GM18526 (cell line): Measurements from ENCODE around the gene RHOH.

Source experiments
- POLR2A ChIP-seq: IDR thresholded peaks from 3 replicates; pipeline ENCODE4 v1.6.1; 2011; ENCODE audit not compliant: insufficient read length; ENCODE audit errors: extremely low read depth

RHOH gene

DNA sequence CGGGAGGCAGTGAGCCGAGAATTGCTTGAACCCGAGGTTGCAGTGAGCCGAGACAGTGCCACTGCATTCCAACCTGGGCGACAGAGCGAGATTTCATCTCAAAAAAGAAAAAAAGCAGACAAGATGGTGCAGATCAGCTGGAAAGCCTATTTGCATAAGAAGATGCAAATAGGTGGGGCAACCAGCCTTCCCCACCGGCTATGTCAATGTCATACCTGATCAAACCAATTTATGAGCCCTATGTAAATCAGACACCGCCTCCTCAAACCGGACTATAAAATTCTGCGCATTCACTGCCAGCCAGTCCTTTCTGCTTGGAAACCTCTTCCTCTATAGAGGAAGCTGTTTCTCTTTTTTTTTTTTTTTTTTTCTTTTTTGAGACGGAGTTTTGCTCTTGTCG lies 73.8 kb downstream of the RHOH start:
- TF ChIP-seq POLR2A = no peak

DNA sequence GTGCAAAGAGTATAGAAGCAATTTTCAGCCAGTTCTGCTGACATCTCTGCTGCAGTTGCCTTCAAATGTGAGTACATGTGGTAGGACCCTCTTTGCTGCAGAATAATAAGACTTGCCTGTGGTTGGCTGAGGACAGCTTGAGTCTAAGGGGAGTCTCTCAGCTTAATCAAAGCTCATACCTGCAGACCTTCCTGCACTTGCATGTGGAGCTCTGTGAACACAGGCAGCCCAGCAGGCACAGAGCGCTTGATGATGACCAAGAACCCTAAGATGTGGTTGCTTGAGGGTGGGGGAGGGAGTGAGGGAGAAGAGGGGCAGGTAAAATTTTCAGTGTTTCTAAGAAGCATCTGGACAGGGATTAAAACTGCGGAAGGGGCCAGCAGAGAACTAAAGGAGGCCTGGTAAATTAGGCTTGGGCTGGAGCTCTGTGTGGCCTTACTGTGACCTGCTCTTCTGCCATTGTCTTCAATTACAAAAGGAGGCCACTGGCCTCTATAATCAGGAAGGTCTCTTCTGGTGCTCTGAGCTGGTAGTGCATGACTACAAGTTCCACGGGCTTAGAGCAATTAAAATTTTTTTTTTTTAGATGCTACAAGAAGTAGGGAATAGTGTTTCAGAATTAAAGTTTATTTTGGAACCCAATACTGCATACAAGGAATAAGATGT lies 78.4 kb downstream of the RHOH start:
- TF ChIP-seq POLR2A = no peak

DNA sequence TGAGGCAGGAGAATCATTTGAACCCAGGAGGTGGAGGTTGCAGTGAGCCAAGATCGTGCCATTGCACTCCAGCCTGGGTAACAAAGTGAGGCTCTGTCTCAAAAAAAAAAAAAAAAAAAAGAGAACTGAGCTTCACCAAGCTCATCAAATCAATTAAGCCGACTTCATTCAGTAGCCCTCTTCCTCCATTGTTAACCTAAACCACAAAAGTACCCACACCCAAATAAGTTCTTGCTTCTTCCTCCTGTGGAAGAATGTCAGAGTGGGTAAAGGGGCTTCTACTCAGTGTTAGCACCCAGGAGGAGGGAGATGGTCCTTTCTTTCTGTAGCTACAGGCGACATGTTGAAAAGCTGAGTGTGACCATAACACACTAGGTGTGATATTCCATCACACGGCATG lies 79.7 kb downstream of the RHOH start:
- TF ChIP-seq POLR2A = no peak

DNA sequence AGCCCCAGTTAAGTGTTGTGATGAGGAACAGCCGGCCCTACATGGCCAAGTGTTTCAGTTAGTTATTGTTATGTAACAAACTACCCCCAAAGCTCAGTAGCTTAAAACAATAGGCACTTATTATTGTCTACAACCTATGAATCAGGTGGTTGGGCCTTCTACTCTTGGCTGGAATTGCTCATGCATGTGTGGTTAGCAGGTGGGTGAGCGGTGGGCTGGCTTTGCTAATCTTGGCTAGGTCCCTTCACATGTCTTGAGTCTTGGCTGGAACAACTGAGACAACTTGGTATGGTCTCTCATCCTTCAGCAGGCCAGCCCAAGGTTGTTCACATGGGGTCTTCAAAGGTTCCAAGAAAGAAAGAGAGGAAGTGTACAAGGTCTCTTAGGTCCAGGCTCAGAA lies 83.8 kb downstream of the RHOH start:
- TF ChIP-seq POLR2A = no peak

DNA sequence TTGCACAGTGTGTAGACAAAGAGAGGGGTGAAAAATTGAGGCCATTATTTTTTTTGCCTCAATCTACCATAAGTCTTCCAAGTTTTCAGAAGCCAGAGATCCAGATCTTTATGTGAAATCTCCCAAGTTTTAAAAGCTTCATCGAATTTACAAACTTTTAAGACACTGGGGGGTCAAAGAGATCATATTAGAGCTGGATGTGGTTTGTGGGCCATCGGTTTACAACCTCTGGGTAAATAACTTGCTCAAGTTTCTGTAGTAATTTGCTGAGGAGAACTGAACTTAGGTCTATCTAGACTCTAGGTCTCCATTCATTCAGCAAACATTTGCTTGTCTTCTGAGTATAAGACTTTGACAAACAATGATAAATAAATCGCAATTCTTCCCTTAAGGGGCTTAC lies 84.3 kb downstream of the RHOH start:
- no peak for TF ChIP-seq POLR2A

DNA sequence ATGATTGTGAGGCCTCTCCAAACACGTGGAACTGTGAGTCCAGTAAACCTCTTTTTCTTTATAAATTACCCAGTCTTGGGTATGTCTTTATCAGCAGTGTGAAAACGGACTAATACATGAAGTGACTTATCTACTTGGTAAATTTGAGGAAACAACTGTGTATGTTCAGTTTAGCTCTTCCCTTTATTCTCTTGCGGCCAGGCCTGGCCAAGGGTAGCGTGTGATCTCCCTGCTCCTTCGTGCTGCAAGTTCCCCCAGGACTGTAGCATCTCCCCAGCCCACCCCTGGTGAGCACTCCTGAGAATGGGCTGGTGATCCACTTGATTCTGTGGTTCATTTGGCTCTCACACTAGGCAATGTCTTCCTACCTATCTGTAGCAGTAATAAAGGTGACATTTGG lies 85.1 kb downstream of the RHOH start:
- no peak for TF ChIP-seq POLR2A

DNA sequence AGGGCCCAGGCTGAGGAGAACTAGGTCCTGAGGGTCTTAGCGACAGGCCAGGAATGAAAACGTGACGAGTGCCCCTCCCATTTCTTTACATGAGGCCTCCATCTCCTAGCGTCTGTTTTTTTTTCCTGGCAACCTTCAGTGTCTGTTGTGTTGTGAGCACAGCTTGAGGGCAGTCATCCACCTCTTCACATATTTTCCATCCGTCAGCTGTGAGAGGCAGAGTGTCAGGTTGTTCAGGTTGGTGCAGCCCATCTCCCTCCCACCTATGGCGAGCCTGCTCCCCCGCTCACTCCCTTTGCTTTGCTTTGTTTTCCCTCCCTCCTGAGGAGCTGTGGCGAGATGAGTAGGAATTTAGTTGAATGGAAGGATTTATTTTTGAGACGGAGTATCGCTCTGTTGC lies 86.6 kb downstream of the RHOH start:
- no peak for TF ChIP-seq POLR2A

DNA sequence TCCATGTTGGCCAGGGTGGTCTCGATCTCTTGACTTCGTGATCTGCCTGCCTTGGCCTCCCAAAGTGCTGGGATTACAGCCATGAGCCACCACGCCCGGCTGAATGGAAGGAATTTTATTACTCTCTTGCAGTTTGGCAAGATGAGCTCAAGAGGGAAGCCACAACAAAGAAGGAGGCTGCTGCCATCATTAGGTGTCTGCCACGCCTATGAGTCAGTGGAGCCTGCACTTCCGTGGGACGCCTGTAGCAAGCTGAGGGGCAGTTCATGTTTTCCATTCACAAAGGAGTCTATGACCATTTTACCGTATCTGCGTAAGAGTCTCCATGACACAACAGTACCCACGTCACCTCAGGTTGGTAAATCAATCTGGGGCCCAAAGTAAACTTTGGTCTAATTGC lies 87.1 kb downstream of the RHOH start:
- TF ChIP-seq POLR2A = no peak

DNA sequence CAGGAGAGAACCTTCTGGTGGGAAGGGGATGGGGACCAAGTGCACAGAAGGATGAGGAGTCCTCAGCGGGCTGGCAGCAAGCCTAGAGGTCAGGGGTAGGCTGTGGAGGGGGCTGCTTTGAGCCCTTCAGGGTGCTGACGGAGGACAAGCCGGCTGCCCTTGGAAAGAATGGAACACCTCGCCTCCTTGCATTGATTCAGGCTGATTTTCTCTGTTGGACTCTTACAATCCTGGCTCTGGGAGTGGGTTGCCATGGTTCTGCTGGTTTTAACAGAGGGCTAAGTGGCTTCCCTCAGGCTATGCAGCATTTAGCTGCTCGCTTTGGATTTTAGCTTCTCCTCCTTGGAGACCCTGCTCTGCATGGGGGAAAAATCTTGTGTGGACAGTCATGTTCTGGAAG lies 88.9 kb downstream of the RHOH start:
- no peak for TF ChIP-seq POLR2A

DNA sequence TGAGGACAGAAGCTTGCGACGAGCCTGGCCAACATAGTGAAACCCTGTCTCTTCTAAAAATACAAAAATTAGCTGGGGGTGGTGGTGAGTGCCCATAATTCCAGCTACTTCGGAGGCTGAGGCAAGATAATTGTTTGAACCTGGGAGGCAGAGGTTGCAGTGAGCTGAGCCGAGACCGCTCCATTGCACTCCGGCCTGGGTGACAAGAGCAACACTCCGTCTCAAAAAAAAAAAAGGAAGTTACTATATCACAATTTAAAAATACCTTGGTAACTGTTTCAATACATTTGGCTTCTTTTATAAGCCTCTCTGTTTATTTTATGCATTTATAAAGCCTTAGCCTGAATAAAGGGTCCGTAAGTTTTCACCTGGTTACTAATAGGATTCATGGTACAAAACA lies 91.7 kb downstream of the RHOH start:
- TF ChIP-seq POLR2A = no peak

DNA sequence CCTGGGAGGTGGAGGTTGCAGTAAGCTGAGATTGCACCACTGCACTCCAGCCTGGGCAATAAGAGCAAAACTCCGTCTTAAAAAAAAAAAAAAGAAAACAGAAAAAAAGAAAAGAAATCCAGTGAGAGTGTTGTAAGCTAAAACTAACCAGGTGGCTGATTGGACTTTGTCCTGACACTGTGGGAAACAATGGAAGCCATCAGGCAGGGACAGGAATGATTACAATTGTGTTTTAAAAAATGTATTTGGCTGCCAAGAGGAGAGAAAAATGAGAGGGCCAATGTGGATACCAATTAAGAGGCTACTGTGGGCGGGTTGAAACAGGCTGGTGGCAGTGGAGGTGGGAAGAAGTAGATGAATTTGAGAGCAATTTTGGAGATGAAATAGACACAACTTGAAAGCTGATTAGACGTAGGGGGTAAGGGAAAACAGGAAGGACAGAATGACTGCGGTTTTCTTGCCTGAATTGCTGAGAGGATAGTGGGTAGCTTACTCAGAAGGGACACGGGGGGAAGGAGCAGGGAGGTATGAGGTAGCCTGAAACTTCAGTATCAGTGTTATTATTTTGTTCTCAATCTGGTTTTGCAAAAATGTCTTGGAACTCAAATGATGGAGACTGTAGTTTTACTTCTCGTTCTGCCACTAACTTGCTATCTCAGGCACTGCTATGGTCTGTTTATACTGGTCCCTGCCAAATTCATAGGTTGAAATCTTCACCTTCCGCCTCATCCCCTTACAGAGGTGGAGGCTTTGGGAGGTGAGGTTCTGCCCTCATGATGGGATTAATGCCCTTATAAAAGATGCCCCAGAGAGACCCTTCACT lies 92.7 kb downstream of the RHOH start:
- TF ChIP-seq POLR2A = no peak

DNA sequence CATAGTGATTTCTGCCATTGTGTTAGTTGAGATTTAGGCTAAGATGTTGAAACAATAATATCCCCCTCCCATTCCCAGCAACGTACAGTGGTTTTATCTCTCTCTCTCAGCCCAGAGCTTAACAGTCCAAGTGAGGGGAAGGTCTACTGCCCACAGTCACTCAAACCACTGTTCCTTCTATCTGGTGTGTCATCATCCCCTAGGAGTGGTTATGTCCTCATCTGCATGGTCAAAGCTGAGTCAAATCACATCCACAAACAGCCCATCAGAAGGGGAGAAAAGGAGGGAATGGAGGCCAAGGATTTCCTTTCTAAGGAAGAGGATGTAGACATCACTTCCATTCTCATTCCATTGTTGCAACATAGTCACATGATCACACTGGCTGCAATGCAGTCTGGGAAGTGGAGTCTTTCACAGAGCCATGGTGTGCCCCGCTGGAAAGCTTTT lies 95.5 kb downstream of the RHOH start:
- no peak for TF ChIP-seq POLR2A

DNA sequence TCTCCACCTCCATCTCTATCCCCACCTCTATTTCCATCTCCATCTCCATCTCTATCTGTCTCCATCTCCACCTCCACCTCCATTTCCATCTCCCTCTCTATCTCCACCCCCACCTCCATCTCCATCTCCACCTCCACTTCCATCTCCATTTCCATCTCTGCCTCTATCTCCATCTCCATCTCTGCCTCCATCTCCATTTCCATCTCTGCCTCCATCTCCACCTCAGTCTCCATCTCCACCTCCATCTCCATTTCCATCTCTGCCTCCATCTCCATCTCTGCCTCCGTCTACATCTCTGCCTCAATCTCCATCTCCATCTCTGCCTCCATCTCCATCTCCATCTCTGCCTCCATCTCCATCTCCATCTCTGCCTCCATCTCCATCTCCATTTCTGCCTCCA lies 97.5 kb downstream of the RHOH start:
- no peak for TF ChIP-seq POLR2A

DNA sequence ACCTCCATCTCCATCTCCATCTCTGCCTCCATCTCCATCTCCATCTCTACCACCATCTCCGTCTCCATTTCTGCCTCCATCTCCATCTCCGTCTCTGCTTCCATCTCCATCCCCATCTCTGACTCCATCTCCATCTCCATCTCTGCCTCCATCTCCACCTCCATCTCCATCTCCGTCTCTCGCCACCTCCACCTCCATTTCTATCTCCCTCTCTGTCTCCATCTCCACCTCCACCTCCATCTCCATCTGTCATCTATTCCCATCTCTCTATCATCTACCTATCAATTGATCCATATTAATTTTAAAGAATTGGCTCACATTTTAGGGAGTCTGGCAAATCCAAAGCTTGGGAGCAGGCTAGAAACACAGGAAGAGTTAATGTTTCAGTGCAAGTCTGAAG lies 98.7 kb downstream of the RHOH start:
- TF ChIP-seq POLR2A = no peak
